B cell (primary cell): Measurements from ENCODE around the gene SPCS3.
"Not testable (repeated sequence)": the region's sequence is repeated elsewhere in the genome, so short reads cannot be mapped to it uniquely, and the experiment has no call there.

Experiments used
- EZH2 ChIP-seq: IDR thresholded peaks from 2 replicates; pipeline ENCODE4 v1.6.1; 2012; ENCODE audit warnings: borderline replicate concordance, low read depth, mild to moderate bottlenecking, moderate library complexity, low read length; ENCODE audit not compliant: insufficient read depth, poor library complexity, severe bottlenecking
- TF ChIP-seq, protein P1 (sequence below): fragments of 200-600 bp; IDR thresholded peaks from one replicate; pipeline ENCODE4 v1.8.0; 2022; ENCODE audit warnings: antibody characterized with exemption, mild to moderate bottlenecking

DNA sequence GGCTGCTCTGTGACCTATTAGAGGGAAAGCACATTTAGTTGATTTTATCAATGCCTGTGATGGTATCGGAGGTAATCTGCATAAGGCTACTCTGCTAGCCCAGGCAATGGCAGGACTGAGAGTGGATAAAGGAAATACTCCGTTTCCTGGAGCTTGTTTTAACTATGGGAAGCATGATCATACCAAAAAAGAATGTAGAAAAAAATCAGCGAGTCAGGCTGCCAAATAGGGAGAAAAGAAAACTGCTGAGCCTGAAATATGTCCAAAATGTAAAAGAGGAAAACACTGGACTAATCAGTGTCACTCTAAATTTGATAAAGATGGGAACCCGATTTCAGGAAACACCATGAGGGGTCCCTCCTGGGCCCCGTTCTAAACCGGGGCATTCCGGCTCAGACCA, 25.6 kb downstream of the SPCS3 start:
- TF ChIP-seq EZH2, result not testable (repeated sequence)
- TF ChIP-seq, protein P1, sequence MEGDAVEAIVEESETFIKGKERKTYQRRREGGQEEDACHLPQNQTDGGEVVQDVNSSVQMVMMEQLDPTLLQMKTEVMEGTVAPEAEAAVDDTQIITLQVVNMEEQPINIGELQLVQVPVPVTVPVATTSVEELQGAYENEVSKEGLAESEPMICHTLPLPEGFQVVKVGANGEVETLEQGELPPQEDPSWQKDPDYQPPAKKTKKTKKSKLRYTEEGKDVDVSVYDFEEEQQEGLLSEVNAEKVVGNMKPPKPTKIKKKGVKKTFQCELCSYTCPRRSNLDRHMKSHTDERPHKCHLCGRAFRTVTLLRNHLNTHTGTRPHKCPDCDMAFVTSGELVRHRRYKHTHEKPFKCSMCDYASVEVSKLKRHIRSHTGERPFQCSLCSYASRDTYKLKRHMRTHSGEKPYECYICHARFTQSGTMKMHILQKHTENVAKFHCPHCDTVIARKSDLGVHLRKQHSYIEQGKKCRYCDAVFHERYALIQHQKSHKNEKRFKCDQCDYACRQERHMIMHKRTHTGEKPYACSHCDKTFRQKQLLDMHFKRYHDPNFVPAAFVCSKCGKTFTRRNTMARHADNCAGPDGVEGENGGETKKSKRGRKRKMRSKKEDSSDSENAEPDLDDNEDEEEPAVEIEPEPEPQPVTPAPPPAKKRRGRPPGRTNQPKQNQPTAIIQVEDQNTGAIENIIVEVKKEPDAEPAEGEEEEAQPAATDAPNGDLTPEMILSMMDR, result not testable (repeated sequence)
